CD14-positive monocyte (primary cell): ENCODE measurements around the gene CDK17. TPM values are rescaled to one million over a fixed set of nuclear protein-coding genes. Genes with fewer than 3 reads are reported as not detected.

Experiments
- DNase-seq, 3 donors: peaks; one replicate each; pipeline ENCODE4 v3.0.0-alpha.2; 2011 to 2022
- H2AFZ ChIP-seq: 2 replicates; pipeline ENCODE4 v1.6.0; 2012; ENCODE audit warnings: mild to moderate bottlenecking, low read depth, low read length, inconsistent platforms; ENCODE audit not compliant: insufficient read depth, poor library complexity, severe bottlenecking
- H3K27ac ChIP-seq, 2 donors: 1 replicate in 1 of 2; 2 replicates in 1 of 2; pipeline ENCODE4 v1.5.1; 2012 to 2013; ENCODE audit warnings: low read length in 2 of 2, control low read depth in 1 of 2, inconsistent platforms in 1 of 2, low read depth in 1 of 2, mild to moderate bottlenecking in 1 of 2
- H3K27me3 ChIP-seq, 2 donors: one replicate each; pipeline versions ENCODE4 v1.6.0 to v1.6.1; 2011 to 2013; ENCODE audit warnings: low read length in 2 of 2; ENCODE audit not compliant: control insufficient read depth in 2 of 2, insufficient read depth in 2 of 2
- H3K36me3 ChIP-seq, 2 donors: replicated peaks in 1 of 2; 1 replicate in 1 of 2; 2 replicates in 1 of 2; pipeline versions ENCODE4 v1.5.1 to v1.6.1; 2012 to 2013; ENCODE audit warnings: low read length in 2 of 2, control low read depth in 1 of 2, inconsistent platforms in 1 of 2, mild to moderate bottlenecking in 1 of 2; ENCODE audit not compliant: insufficient read depth in 2 of 2, control insufficient read depth in 1 of 2
- H3K4me1 ChIP-seq, 2 donors: 1 replicate in 1 of 2; 2 replicates in 1 of 2; pipeline versions ENCODE4 v1.5.1 to v1.6.1; 2012 to 2013; ENCODE audit warnings: low read length in 2 of 2, control low read depth in 1 of 2, inconsistent platforms in 1 of 2, mild to moderate bottlenecking in 1 of 2, moderate library complexity in 1 of 2; ENCODE audit not compliant: insufficient read depth in 2 of 2, control insufficient read depth in 1 of 2
- H3K4me2 ChIP-seq: replicated peaks from 2 replicates; pipeline ENCODE3; 2012; ENCODE audit warnings: low read length, moderate library complexity, mild to moderate bottlenecking; ENCODE audit not compliant: poor library complexity, severe bottlenecking; ENCODE audit errors: extremely low read depth
- H3K4me3 ChIP-seq, 3 experiments: fragments of 200-600 bp in 1 of 3; sonication (generic) in 1 of 3; replicated peaks in 1 of 3; 1 replicate in 2 of 3; 2 replicates in 1 of 3; pipeline ENCODE4 v1.5.1; 2011 to 2013; ENCODE audit warnings: low read length in 3 of 3, mild to moderate bottlenecking in 3 of 3, control low read depth in 2 of 3, low read depth in 2 of 3, inconsistent platforms in 1 of 3, moderate library complexity in 1 of 3
- H3K79me2 ChIP-seq: 2 replicates; pipeline ENCODE4 v1.6.0; 2012; ENCODE audit warnings: mild to moderate bottlenecking, control low read depth, inconsistent platforms, low read length, moderate library complexity; ENCODE audit not compliant: insufficient read depth
- H3K9ac ChIP-seq: 2 replicates; pipeline ENCODE4 v1.6.0; 2017; ENCODE audit warnings: low read length, mild to moderate bottlenecking; ENCODE audit not compliant: insufficient read depth, poor library complexity, severe bottlenecking
- H3K9me3 ChIP-seq, 2 donors: replicated peaks in 1 of 2; 1 replicate in 1 of 2; 2 replicates in 1 of 2; pipeline versions ENCODE4 v1.5.1 to v1.6.1; 2012 to 2013; ENCODE audit warnings: low read length in 2 of 2, control low read depth in 1 of 2; ENCODE audit not compliant: control insufficient read depth in 1 of 2, insufficient read depth in 1 of 2
- H4K20me1 ChIP-seq: 2 replicates; pipeline ENCODE4 v1.6.0; 2012; ENCODE audit warnings: mild to moderate bottlenecking, low read length, control low read depth, moderate library complexity; ENCODE audit not compliant: insufficient read depth
- H3K27ac Mint-ChIP-seq, 7 donors: one replicate each; pipeline ENCODE4 v1.8.0; 2020; ENCODE audit warnings: mild to moderate bottlenecking in 7 of 7, mixed read lengths in 7 of 7, moderate library complexity in 6 of 7, inconsistent platforms in 2 of 7
- H3K27me3 Mint-ChIP-seq, 3 donors: one replicate each; pipeline ENCODE4 v1.8.0; 2021 to 2022; ENCODE audit warnings: low read depth in 3 of 3, mild to moderate bottlenecking in 3 of 3, mixed read lengths in 3 of 3, moderate library complexity in 3 of 3, inconsistent platforms in 1 of 3
- H3K36me3 Mint-ChIP-seq, 2 donors: one replicate each; pipeline ENCODE4 v1.8.0; 2020; ENCODE audit warnings: mixed read lengths in 2 of 2, inconsistent platforms in 1 of 2, mild to moderate bottlenecking in 1 of 2
- H3K4me1 Mint-ChIP-seq: one replicate; pipeline ENCODE4 v1.8.0; 2020; ENCODE audit warnings: mild to moderate bottlenecking, mixed read lengths
- H3K4me3 Mint-ChIP-seq, 2 donors: one replicate each; pipeline ENCODE4 v1.8.0; 2020; ENCODE audit warnings: mild to moderate bottlenecking in 2 of 2, mixed read lengths in 2 of 2, moderate library complexity in 1 of 2
- H3K9me3 Mint-ChIP-seq, 7 donors: one replicate each; pipeline ENCODE4 v1.8.0; 2020 to 2022; ENCODE audit warnings: mixed read lengths in 7 of 7, mild to moderate bottlenecking in 6 of 7, moderate library complexity in 6 of 7, inconsistent platforms in 2 of 7
- WGBS: methylation state at CpG from one replicate; pipeline ENCODE4 v1.1.5; 2013; ENCODE audit warnings: missing lambda C conversion rate; ENCODE audit not compliant: insufficient coverage; 5-methylcytosine and 5-hydroxymethylcytosine counted together
- intact Hi-C, 2 donors: fragments of 100-400 bp; cut with micrococcal nuclease; formaldehyde crosslinking; loops; one replicate each; pipeline versions ENCODE4 v1.15.0 to v1.15.1; 2023
- polyA plus RNA-seq, 3 donors: library from polyadenylated mRNA; depleted of rRNA in 1 of 3; unstranded in 2 of 3; stranded (reverse) in 1 of 3; fragments of 300-500 nt in 2 of 3; fragments of >200 nt in 1 of 3; fragmentation: Illumina TruSeq in 2 of 3; gene quantifications; 1 replicate in 2 of 3; 2 replicates in 1 of 3; pipeline ENCODE4 v1.2.3, GENCODE V29; 2012 to 2021
- TF ChIP-seq, protein P1 (sequence below): fragments of 200-600 bp; IDR thresholded peaks from one replicate; pipeline ENCODE4 v1.8.0; 2022; ENCODE audit warnings: antibody characterized with exemption, mild to moderate bottlenecking

CDK17 gene
- polyA plus RNA-seq, 3 donors = 3.6 to 6.9 (median 6.4) TPM

GRCh38 chr12:96261557-96261956, 138.7 kb downstream of the CDK17 start:
- TF ChIP-seq, protein P1, sequence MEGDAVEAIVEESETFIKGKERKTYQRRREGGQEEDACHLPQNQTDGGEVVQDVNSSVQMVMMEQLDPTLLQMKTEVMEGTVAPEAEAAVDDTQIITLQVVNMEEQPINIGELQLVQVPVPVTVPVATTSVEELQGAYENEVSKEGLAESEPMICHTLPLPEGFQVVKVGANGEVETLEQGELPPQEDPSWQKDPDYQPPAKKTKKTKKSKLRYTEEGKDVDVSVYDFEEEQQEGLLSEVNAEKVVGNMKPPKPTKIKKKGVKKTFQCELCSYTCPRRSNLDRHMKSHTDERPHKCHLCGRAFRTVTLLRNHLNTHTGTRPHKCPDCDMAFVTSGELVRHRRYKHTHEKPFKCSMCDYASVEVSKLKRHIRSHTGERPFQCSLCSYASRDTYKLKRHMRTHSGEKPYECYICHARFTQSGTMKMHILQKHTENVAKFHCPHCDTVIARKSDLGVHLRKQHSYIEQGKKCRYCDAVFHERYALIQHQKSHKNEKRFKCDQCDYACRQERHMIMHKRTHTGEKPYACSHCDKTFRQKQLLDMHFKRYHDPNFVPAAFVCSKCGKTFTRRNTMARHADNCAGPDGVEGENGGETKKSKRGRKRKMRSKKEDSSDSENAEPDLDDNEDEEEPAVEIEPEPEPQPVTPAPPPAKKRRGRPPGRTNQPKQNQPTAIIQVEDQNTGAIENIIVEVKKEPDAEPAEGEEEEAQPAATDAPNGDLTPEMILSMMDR = no peak
- Histone ChIP-seq H3K9ac (no peak overlapping the region), H2AFZ (no peak overlapping the region), H3K79me2 (peaks cover 31% of the 10 kb centered on the region), H3K27me3 (no peaks in the 10 kb centered on the region), H4K20me1 (peaks cover 81% of the 10 kb centered on the region), H3K36me3 (peaks cover 64 to 98% of the 10 kb centered on the region in 2 donors), H3K4me2 (no peak overlapping the region), H3K4me1 (no peaks in the 10 kb centered on the region), H3K27ac (peak overlapping the region in 1 of 2 donors; percentile 1), H3K4me3 (no peak overlapping the region), H3K9me3 (no peaks in the 10 kb centered on the region)
- Mint-ChIP-seq H3K9me3 (no peaks in the 10 kb centered on the region), H3K4me3 (no peak overlapping the region), H3K36me3 (peaks cover 54 to 70% of the 10 kb centered on the region in 2 donors), H3K4me1 (peaks cover 3% of the 10 kb centered on the region), H3K27me3 (no peaks in the 10 kb centered on the region), H3K27ac (no peak overlapping the region)
- no CpG with 5 or more reads among the region's 5 CpGs for WGBS
- no peak for DNase-seq
- intact Hi-C loops = no loop called here

DNA sequence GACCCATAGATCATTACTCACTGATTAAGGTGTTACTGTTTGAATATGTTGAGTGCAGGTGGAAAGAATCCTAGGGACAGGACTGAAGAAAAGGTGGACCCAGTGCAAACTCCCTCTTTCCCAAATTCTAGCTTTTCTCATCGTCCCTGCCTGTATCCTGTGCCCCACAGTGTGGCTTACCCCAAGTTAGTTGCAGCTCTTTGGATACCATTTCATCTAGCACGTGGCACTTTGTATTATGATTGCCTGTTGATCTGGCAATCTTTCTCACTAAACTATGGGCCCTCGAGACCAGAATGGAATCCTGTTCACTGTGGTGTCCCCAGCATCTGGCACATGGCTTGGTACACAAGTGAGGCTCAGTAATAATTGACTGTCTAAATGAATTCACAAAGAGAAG, 139.6 kb downstream of the CDK17 start:
- no peak for DNase-seq
- Histone ChIP-seq H4K20me1 (peaks cover 86% of the 10 kb centered on the region), H2AFZ (no peak overlapping the region), H3K36me3 (peaks cover 58 to 98% of the 10 kb centered on the region in 2 donors), H3K27me3 (no peaks in the 10 kb centered on the region), H3K27ac (peak overlapping the region in 1 of 2 donors; percentile 2), H3K4me3 (no peak overlapping the region), H3K79me2 (peaks cover 40% of the 10 kb centered on the region), H3K4me1 (no peaks in the 10 kb centered on the region), H3K4me2 (no peak overlapping the region), H3K9me3 (no peaks in the 10 kb centered on the region), H3K9ac (no peak overlapping the region)
- 100% methylated on average over 2 of the region's 3 CpGs for WGBS
- peaks cover 3% of the 10 kb centered on the region for H3K4me1 Mint-ChIP-seq
- TF ChIP-seq, protein P1 = no peak
- intact Hi-C loops = no loop called here
- H3K27me3 Mint-ChIP-seq = no peaks in the 10 kb centered on the region
- H3K4me3 Mint-ChIP-seq = no peak overlapping the region
- peaks cover 51 to 67% of the 10 kb centered on the region in 2 donors for H3K36me3 Mint-ChIP-seq
- no peaks in the 10 kb centered on the region for H3K9me3 Mint-ChIP-seq
- H3K27ac Mint-ChIP-seq = peak overlapping the region in 6 of 7 donors; percentile 13 to 82 (median 52)
